GM12865 (cell line): ENCODE results near the gene BRD8.

Source experiments
- DNase-seq: peaks from one replicate; pipeline ENCODE4 v3.0.0; 2010; ENCODE audit warnings: low read depth
- H3K4me3 ChIP-seq: 2 replicates; pipeline ENCODE4 v1.5.1; 2011; ENCODE audit warnings: mild to moderate bottlenecking, low read depth, low read length, control low read depth
- TF ChIP-seq, protein P1 (sequence below): IDR thresholded peaks from 2 replicates; pipeline ENCODE4 v1.5.1; 2011; ENCODE audit warnings: low read length, control low read depth, low read depth, inconsistent platforms; ENCODE audit not compliant: insufficient read depth; ENCODE audit errors: missing control alignments

The BRD8 gene

DNA sequence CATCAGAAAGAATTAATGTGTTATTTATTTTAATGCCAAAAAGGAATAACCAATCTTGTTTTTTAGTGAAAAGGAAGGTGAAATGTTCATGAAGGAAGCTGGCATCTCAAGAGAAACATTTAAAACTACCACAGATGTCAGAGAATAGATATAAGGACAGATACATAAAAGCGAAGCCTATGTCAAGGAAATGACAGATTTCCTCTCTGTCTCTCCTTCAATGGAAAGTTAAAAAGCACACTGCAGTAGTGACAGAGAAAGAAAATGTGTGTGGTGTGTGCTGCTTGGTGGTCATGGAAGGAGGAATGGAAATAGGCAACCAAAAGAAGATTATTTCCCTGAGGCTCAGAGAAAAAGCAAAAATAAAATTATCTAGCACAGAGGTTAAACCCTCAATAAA lies 85.4 kb downstream of the BRD8 start:
- H3K4me3 ChIP-seq: no peak overlapping the region
- no peak for DNase-seq
- TF ChIP-seq, protein P1, sequence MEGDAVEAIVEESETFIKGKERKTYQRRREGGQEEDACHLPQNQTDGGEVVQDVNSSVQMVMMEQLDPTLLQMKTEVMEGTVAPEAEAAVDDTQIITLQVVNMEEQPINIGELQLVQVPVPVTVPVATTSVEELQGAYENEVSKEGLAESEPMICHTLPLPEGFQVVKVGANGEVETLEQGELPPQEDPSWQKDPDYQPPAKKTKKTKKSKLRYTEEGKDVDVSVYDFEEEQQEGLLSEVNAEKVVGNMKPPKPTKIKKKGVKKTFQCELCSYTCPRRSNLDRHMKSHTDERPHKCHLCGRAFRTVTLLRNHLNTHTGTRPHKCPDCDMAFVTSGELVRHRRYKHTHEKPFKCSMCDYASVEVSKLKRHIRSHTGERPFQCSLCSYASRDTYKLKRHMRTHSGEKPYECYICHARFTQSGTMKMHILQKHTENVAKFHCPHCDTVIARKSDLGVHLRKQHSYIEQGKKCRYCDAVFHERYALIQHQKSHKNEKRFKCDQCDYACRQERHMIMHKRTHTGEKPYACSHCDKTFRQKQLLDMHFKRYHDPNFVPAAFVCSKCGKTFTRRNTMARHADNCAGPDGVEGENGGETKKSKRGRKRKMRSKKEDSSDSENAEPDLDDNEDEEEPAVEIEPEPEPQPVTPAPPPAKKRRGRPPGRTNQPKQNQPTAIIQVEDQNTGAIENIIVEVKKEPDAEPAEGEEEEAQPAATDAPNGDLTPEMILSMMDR: no peak

DNA sequence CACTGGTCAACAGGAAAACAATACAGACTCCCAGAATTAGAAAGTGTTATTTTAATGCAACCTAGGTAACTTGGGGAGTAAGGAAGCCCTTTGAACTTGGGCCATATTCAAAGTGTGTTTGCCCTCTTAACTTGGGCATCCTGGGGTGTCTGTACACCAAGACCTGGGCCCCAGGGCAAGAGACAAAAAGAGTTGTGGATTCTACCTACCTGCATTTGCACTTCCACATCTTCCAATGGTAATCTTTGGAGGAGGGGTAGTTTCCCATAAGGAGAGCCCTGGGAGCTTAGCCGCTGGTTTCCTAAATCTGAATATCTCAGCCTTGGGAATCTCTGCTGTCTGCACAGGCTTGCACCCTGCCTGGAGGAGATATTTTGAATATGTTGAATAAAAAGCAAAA lies 86.1 kb downstream of the BRD8 start:
- DNase-seq: no peak
- TF ChIP-seq, protein P1: no peak
- no peak overlapping the region for H3K4me3 ChIP-seq

DNA sequence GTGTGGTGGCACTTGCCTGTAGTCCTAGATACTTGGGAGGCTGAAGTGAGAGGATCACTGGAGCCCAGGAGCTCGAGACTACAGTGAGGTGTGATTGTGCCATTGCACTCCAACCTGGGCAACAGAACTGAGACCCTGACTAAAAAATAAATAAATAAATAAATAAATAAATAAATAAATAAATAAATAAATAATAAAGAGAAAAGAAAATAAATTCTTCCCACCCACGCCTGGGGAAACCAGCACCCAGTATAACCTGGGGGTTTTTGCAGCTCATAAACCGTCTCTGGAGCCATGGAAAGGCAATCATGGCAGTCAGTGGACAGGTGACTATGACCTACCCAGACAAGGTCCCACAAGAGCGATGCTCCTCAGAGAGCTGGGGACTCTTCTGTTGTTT lies 86.7 kb downstream of the BRD8 start:
- no peak overlapping the region for H3K4me3 ChIP-seq
- DNase-seq: no peak
- TF ChIP-seq, protein P1: no peak
